ENCODE results near the gene ZBTB32. TPM values are rescaled to one million over a fixed set of nuclear protein-coding genes. Genes with fewer than 3 reads are reported as not detected.

ZBTB32 gene
- polyA plus RNA-seq, 3 donors: 0.21 to 0.62 (median 0.30) TPM

Other genes with a start within 250 kb of the ZBTB32 start
- gene KRTDAP, start 214.1 kb upstream of the ZBTB32 start, polyA plus RNA-seq (ENCODE audit: insufficient read length in 3 of 3): 1 to 10 TPM in 1 of 3 donors, under 1 TPM in 2; 0.48 to 1.6 (median 0.70) TPM
- gene DMKN, start 190.9 kb upstream of the ZBTB32 start, polyA plus RNA-seq (ENCODE audit: insufficient read length in 3 of 3): 100 to 1,000 TPM in 2 of 3 donors, 10 to 100 TPM in 1; 72.2 to 133 (median 113) TPM
- gene SBSN, start 176.2 kb upstream of the ZBTB32 start, polyA plus RNA-seq (ENCODE audit: insufficient read length in 3 of 3): not detected
- not detected for gene GAPDHS, start 171.1 kb upstream of the ZBTB32 start, polyA plus RNA-seq (ENCODE audit: insufficient read length in 3 of 3)
- 100 to 1,000 TPM in 1 of 3 donors, 10 to 100 TPM in 2; 94.0 to 109 (median 96.3) TPM for gene TMEM147, start 158.9 kb upstream of the ZBTB32 start, polyA plus RNA-seq (ENCODE audit: insufficient read length in 3 of 3)
- gene ATP4A, start 140.9 kb upstream of the ZBTB32 start, polyA plus RNA-seq (ENCODE audit: insufficient read length in 3 of 3): under 1 TPM in 1 of 3 donors, not detected in 2; 0.03 TPM
- gene PMIS2, start 118.4 kb upstream of the ZBTB32 start, polyA plus RNA-seq (ENCODE audit: insufficient read length in 3 of 3): not detected
- gene HAUS5, start 91.8 kb upstream of the ZBTB32 start, polyA plus RNA-seq (ENCODE audit: insufficient read length in 3 of 3): 10 to 100 TPM; 25.2 to 33.1 (median 25.4) TPM
- gene RBM42, start 75.5 kb upstream of the ZBTB32 start, polyA plus RNA-seq (ENCODE audit: insufficient read length in 3 of 3): 10 to 100 TPM; 66.7 to 93.3 (median 84.2) TPM
- gene ETV2, start 62.8 kb upstream of the ZBTB32 start, polyA plus RNA-seq (ENCODE audit: insufficient read length in 3 of 3): 1 to 10 TPM; 2.4 to 2.7 (median 2.4) TPM
- 100 to 1,000 TPM; 306 to 397 (median 334) TPM for gene COX6B1, start 56.2 kb upstream of the ZBTB32 start, polyA plus RNA-seq (ENCODE audit: insufficient read length in 3 of 3)
- 10 to 100 TPM; 13.1 to 27.1 (median 15.8) TPM for gene UPK1A, start 38.0 kb upstream of the ZBTB32 start, polyA plus RNA-seq (ENCODE audit: insufficient read length in 3 of 3)
- gene KMT2B, start 13.4 kb downstream of the ZBTB32 start, polyA plus RNA-seq (ENCODE audit: insufficient read length in 3 of 3): 10 to 100 TPM; 37.4 to 41.5 (median 37.7) TPM
- gene IGFLR1, start 37.9 kb downstream of the ZBTB32 start, polyA plus RNA-seq (ENCODE audit: insufficient read length in 3 of 3): 1 to 10 TPM; 2.1 to 3.9 (median 3.8) TPM
- gene U2AF1L4, start 40.9 kb downstream of the ZBTB32 start, polyA plus RNA-seq (ENCODE audit: insufficient read length in 3 of 3): 10 to 100 TPM; 18.0 to 21.7 (median 19.3) TPM
- gene PSENEN, start 41.1 kb downstream of the ZBTB32 start, polyA plus RNA-seq (ENCODE audit: insufficient read length in 3 of 3): 10 to 100 TPM; 61.5 to 77.1 (median 68.9) TPM
- gene LIN37, start 44.0 kb downstream of the ZBTB32 start, polyA plus RNA-seq (ENCODE audit: insufficient read length in 3 of 3): 10 to 100 TPM; 13.1 to 14.0 (median 13.8) TPM
- 10 to 100 TPM; 20.5 to 34.1 (median 23.3) TPM for gene HSPB6, start 52.5 kb downstream of the ZBTB32 start, polyA plus RNA-seq (ENCODE audit: insufficient read length in 3 of 3)
- 10 to 100 TPM; 15.6 to 26.2 (median 26.0) TPM for gene PROSER3, start 53.6 kb downstream of the ZBTB32 start, polyA plus RNA-seq (ENCODE audit: insufficient read length in 3 of 3)
- 10 to 100 TPM; 26.4 to 38.7 (median 32.1) TPM for gene ARHGAP33, start 71.0 kb downstream of the ZBTB32 start, polyA plus RNA-seq (ENCODE audit: insufficient read length in 3 of 3)
- 10 to 100 TPM; 41.4 to 52.5 (median 49.5) TPM for gene PRODH2, start 108.3 kb downstream of the ZBTB32 start, polyA plus RNA-seq (ENCODE audit: insufficient read length in 3 of 3)
- 100 to 1,000 TPM; 145 to 223 (median 223) TPM for gene NPHS1, start 147.9 kb downstream of the ZBTB32 start, polyA plus RNA-seq (ENCODE audit: insufficient read length in 3 of 3)
- 10 to 100 TPM; 12.3 to 13.0 (median 12.7) TPM for gene KIRREL2, start 152.4 kb downstream of the ZBTB32 start, polyA plus RNA-seq (ENCODE audit: insufficient read length in 3 of 3)
- gene APLP1, start 164.0 kb downstream of the ZBTB32 start, polyA plus RNA-seq (ENCODE audit: insufficient read length in 3 of 3): 10 to 100 TPM; 26.6 to 29.2 (median 29.1) TPM
- 1 to 10 TPM; 2.9 to 4.5 (median 4.0) TPM for gene NFKBID, start 196.0 kb downstream of the ZBTB32 start, polyA plus RNA-seq (ENCODE audit: insufficient read length in 3 of 3)
- 1 to 10 TPM; 2.5 to 5.2 (median 3.3) TPM for gene HCST, start 198.0 kb downstream of the ZBTB32 start, polyA plus RNA-seq (ENCODE audit: insufficient read length in 3 of 3)
- gene TYROBP, start 203.7 kb downstream of the ZBTB32 start, polyA plus RNA-seq (ENCODE audit: insufficient read length in 3 of 3): 10 to 100 TPM in 1 of 3 donors, 1 to 10 TPM in 2; 9.5 to 14.6 (median 9.7) TPM
- 10 to 100 TPM; 11.8 to 16.7 (median 13.6) TPM for gene LRFN3, start 231.8 kb downstream of the ZBTB32 start, polyA plus RNA-seq (ENCODE audit: insufficient read length in 3 of 3)

Measured in renal pelvis (tissue), 3 donors.